LoVo (cell line): ENCODE measurements around the gene PCYOX1L.
"Not testable (repeated sequence)": the region's sequence is repeated elsewhere in the genome, so short reads cannot be mapped to it uniquely, and the experiment has no call there.

Experiments used
- DNase-seq: peaks from one replicate; pipeline ENCODE4 v3.0.0-alpha.2; 2016; ENCODE audit warnings: low spot score

Gene PCYOX1L

GRCh38 chr5:149387081-149387631 is 29.3 kb downstream of the PCYOX1L start:
- no peak for DNase-seq

GRCh38 chr5:149387982-149388381 is 30.1 kb downstream of the PCYOX1L start:
- DNase-seq = no peak

GRCh38 chr5:149388498-149389190 is 30.8 kb downstream of the PCYOX1L start:
- DNase-seq = no peak

GRCh38 chr5:149389552-149390495 is 32.0 kb downstream of the PCYOX1L start:
- DNase-seq = no peak

GRCh38 chr5:149391076-149391475 is 33.2 kb downstream of the PCYOX1L start:
- not testable (repeated sequence) for DNase-seq

- no peak for DNase-seq
Observed at GRCh38 chr5:149391524-149391923, 33.7 kb downstream of the PCYOX1L start.

- no peak for DNase-seq
Observed at GRCh38 chr5:149392718-149393117, 34.9 kb downstream of the PCYOX1L start.

- DNase-seq = not testable (repeated sequence)
Observed at GRCh38 chr5:149394996-149395395, 37.1 kb downstream of the PCYOX1L start.

GRCh38 chr5:149397530-149397929 is 39.7 kb downstream of the PCYOX1L start:
- DNase-seq = no peak

GRCh38 chr5:149398747-149399266 is 41.0 kb downstream of the PCYOX1L start:
- DNase-seq = not testable (repeated sequence)

- DNase-seq = no peak
Observed at GRCh38 chr5:149399775-149400174, 41.9 kb downstream of the PCYOX1L start.

GRCh38 chr5:149400304-149400703 is 42.5 kb downstream of the PCYOX1L start:
- DNase-seq = no peak

- no peak for DNase-seq
Observed at GRCh38 chr5:149401051-149401450, 43.2 kb downstream of the PCYOX1L start.

GRCh38 chr5:149402291-149402690 is 44.4 kb downstream of the PCYOX1L start:
- DNase-seq = no peak

GRCh38 chr5:149403923-149404745 is 46.3 kb downstream of the PCYOX1L start:
- no peak for DNase-seq

- DNase-seq = no peak
Observed at GRCh38 chr5:149404746-149405549, 47.1 kb downstream of the PCYOX1L start.

- DNase-seq = no peak
Observed at GRCh38 chr5:149405550-149406202, 47.8 kb downstream of the PCYOX1L start.

- no peak for DNase-seq
Observed at GRCh38 chr5:149406203-149406978, 48.5 kb downstream of the PCYOX1L start.

- DNase-seq = no peak
Observed at GRCh38 chr5:149406979-149407306, 49.1 kb downstream of the PCYOX1L start.
